Vagina (tissue), 2 donors: Measurements from ENCODE around the gene HYAL2. TPM values are rescaled to one million over a fixed set of nuclear protein-coding genes. Genes with fewer than 3 reads are reported as not detected.

ENCODE experiments used
- DNase-seq, 2 donors: peaks; one replicate each; pipeline ENCODE4 v3.0.0-alpha.2; 2017; ENCODE audit errors: extremely low spot score in 2 of 2
- H3K27ac ChIP-seq: fragments of 200-600 bp; sonication (generic); one replicate; pipeline ENCODE4 v1.5.1; 2019
- H3K27me3 ChIP-seq: fragments of 200-600 bp; sonication (generic); one replicate; pipeline ENCODE4 v1.5.1; 2019
- H3K36me3 ChIP-seq, 2 donors: fragments of 200-600 bp; sonication (generic); one replicate each; pipeline ENCODE4 v1.5.1; 2017 to 2019
- H3K4me1 ChIP-seq: fragments of 200-600 bp; sonication (generic); one replicate; pipeline ENCODE4 v1.5.1; 2019
- H3K4me3 ChIP-seq, 2 donors: fragments of 200-600 bp; sonication (generic); 1 replicate in 1 of 2; 2 replicates in 1 of 2; pipeline ENCODE4 v1.5.1; 2016 to 2019
- H3K9me3 ChIP-seq: fragments of 200-600 bp; sonication (generic); one replicate; pipeline ENCODE4 v1.5.1; 2019
- POLR2A ChIP-seq, 2 donors: fragments of 450-650 bp; IDR thresholded peaks; one replicate each; pipeline ENCODE4 v1.6.1; 2017; ENCODE audit warnings: antibody characterized with exemption in 2 of 2, mild to moderate bottlenecking in 2 of 2, moderate library complexity in 2 of 2
- POLR2AphosphoS5 ChIP-seq, 2 donors: sonication (generic); formaldehyde crosslinking; IDR thresholded peaks; one replicate each; pipeline ENCODE4 v1.9.0; 2017; ENCODE audit warnings: antibody characterized with exemption in 2 of 2, mild to moderate bottlenecking in 2 of 2, low read depth in 1 of 2; ENCODE audit not compliant: insufficient read depth in 1 of 2
- intact Hi-C: fragments of 100-400 bp; cut with DNase I; formaldehyde crosslinking; loops from one replicate; pipeline ENCODE4 v1.15.1; 2023
- total RNA-seq: library from RNA; depleted of rRNA; stranded (reverse); fragments of >200 nt; gene quantifications from one replicate; pipeline ENCODE4 v1.2.3, GENCODE V29; 2016
- TF ChIP-seq, protein P1 (sequence below), 3 experiments: fragments of 450-650 bp in 2 of 3; fragments of 200-600 bp in 1 of 3; sonication (generic) in 1 of 3; IDR thresholded peaks; one replicate each; pipeline ENCODE4 v1.5.1; 2017 to 2019; ENCODE audit warnings: antibody characterized with exemption in 3 of 3, mild to moderate bottlenecking in 2 of 3, moderate library complexity in 2 of 3

HYAL2 gene
- total RNA-seq, 1 donor from 2014 or later, result 173 TPM

DNA sequence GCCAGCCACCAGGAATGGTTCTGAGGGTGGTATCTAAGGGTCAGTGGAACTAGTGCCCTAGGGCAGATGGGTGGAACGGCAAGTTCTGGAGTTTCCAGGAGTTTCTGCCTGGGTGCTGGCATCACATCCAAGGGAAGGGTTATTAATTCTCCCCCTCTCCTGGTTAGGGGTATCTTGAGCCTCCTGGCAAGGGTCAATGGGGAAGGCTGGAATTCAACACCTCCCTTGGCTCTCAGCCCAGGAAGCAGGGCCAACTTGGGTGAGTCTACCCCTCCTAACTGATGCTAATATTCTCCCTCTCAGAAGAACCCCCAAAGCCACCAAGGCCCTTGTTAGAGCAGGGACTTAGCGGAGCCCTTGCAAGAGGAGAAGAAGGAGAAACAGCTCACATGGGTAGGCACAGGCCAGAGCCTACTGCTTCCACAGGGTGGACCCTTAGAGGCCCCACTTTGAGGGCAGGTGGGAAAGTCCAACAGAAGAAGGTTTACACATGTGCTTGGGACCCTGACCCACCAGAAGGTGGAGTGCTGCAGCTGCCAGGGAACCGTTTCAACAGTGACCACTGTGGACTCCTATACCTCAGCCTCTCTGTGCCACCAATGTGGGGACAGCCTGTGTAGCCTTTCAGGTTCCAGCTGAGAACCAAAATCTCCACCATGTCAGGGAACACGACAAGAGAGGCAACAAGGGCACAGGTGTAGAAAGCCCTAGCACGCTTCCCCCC, 33.4 kb upstream of the HYAL2 start:
- Histone ChIP-seq H3K27ac (no peak overlapping the region), H3K4me1 (peaks cover 58% of the 10 kb centered on the region), H3K27me3 (no peaks in the 10 kb centered on the region), H3K4me3 (peak overlapping the region; percentile 69 to 72), H3K9me3 (no peaks in the 10 kb centered on the region), H3K36me3 (peaks cover 0 to 23% of the 10 kb centered on the region in 2 donors)
- intact Hi-C loops, result loop anchor here (5.0 kb wide), 1 partner anchor 191 kb away; no protein-coding TSS in a partner anchor
- DNase-seq, result no peak
- TF ChIP-seq POLR2A (IDR thresholded peaks at IDR 0.05), result no peak
- TF ChIP-seq, protein P1, sequence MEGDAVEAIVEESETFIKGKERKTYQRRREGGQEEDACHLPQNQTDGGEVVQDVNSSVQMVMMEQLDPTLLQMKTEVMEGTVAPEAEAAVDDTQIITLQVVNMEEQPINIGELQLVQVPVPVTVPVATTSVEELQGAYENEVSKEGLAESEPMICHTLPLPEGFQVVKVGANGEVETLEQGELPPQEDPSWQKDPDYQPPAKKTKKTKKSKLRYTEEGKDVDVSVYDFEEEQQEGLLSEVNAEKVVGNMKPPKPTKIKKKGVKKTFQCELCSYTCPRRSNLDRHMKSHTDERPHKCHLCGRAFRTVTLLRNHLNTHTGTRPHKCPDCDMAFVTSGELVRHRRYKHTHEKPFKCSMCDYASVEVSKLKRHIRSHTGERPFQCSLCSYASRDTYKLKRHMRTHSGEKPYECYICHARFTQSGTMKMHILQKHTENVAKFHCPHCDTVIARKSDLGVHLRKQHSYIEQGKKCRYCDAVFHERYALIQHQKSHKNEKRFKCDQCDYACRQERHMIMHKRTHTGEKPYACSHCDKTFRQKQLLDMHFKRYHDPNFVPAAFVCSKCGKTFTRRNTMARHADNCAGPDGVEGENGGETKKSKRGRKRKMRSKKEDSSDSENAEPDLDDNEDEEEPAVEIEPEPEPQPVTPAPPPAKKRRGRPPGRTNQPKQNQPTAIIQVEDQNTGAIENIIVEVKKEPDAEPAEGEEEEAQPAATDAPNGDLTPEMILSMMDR (IDR thresholded peaks at IDR 0.05), result no peak
- TF ChIP-seq POLR2AphosphoS5 (IDR thresholded peaks at IDR 0.05; ENCODE audit: insufficient read depth in 1 of 2, low read depth in 1 of 2), result no peak

DNA sequence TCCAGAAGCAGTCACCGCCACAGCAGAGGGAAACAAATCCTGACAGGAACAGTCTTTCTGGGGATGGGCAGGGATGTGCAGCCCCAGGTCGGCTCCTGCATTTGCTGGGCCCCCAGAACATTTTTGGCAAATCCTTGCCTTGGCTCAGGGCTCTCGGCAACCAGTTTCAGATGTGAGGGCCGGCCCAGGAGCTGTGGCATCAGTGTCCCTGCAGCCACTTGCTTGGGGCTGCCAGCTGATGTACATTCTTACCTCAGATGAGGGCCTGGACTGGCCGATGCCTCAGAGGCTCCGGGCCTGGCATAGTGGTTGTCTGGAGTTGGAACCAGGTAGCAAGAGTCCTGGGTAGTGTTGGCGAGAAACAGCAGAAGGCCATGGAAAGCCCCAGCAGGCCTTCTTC, 32.3 kb upstream of the HYAL2 start:
- TF ChIP-seq POLR2A (IDR thresholded peaks at IDR 0.05) (no peak), POLR2AphosphoS5 (IDR thresholded peaks at IDR 0.05; ENCODE audit: insufficient read depth in 1 of 2, low read depth in 1 of 2) (no peak)
- TF ChIP-seq, protein P1 (IDR thresholded peaks at IDR 0.05), result no peak
- H3K9me3 ChIP-seq, result no peaks in the 10 kb centered on the region
- intact Hi-C loops, result loop anchor here (5.0 kb wide), 1 partner anchor 192 kb away; no protein-coding TSS in a partner anchor
- DNase-seq, result no peak
- H3K36me3 ChIP-seq, result peaks cover 0 to 23% of the 10 kb centered on the region in 2 donors
- H3K27ac ChIP-seq, result no peak overlapping the region
- H3K4me3 ChIP-seq, result no peak overlapping the region
- H3K27me3 ChIP-seq, result no peaks in the 10 kb centered on the region
- H3K4me1 ChIP-seq, result peaks cover 61% of the 10 kb centered on the region

DNA sequence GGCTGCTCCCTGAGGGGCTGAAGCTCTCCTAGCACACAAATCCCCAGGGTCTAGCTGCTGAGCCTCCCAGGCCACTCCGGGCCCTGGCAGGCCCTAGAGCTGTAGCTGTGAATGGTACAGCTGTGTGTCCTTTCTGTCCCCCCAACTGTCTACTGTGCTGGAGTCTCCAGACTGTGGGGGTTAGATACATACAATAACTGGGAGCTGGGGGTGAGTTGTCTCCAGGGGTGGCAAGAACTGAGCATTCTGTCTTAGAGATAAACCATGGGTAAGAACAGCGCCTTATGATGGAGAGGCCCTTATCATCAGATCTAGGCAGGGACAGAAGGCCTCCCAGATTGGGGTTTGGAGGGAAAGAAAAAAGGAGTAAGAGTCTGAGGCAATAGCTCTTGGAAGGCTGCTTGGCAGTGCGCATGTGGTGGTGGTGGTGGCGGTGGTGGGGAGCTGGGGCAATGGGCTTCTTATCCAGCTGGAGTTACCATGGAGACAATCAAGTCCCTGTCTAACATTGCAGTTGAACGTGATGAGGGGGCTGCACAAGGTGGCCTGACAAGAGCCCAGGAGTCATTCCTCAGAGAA, 31.7 kb upstream of the HYAL2 start:
- no peak for DNase-seq
- TF ChIP-seq, protein P1 (IDR thresholded peaks at IDR 0.05), result no peak
- TF ChIP-seq POLR2A (IDR thresholded peaks at IDR 0.05) (no peak), POLR2AphosphoS5 (IDR thresholded peaks at IDR 0.05; ENCODE audit: insufficient read depth in 1 of 2, low read depth in 1 of 2) (no peak)
- Histone ChIP-seq H3K4me3 (no peak overlapping the region), H3K9me3 (no peaks in the 10 kb centered on the region), H3K4me1 (peaks cover 65% of the 10 kb centered on the region), H3K36me3 (peaks cover 0 to 23% of the 10 kb centered on the region in 2 donors), H3K27ac (no peak overlapping the region), H3K27me3 (no peaks in the 10 kb centered on the region)
- intact Hi-C loops, result no loop called here

DNA sequence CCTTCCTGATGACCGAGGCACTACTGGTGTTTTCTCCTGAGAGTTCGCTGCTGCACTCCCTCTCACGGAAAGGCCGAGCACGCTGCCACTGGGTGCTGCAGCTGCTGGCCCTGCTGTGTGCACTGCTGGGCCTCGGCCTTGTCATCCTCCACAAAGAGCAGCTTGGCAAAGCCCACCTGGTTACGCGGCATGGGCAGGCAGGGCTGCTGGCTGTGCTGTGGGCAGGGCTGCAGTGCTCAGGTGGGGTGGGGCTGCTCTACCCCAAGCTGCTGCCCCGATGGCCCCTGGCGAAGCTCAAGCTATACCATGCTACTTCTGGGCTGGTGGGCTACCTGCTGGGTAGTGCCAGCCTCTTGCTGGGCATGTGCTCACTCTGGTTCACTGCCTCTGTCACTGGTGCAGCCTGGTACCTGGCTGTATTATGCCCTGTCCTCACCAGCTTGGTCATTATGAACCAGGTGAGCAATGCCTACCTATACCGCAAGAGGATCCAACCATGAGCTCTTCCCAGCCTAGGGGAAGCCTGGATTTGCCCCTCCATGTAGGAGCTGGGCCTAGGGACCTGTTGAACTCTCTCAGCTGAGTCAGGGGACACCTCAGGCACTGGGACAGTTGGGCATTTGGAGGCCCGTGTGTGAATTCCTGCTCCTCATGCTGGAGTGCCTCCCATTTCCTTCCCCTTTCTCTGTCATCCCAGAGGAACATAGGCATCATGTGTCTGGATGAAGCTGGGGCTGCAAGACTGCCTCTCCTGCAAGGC, 30.9 kb upstream of the HYAL2 start:
- H3K4me3 ChIP-seq, result no peak overlapping the region
- H3K27ac ChIP-seq, result no peak overlapping the region
- no peaks in the 10 kb centered on the region for H3K27me3 ChIP-seq
- no peaks in the 10 kb centered on the region for H3K9me3 ChIP-seq
- peaks cover 64% of the 10 kb centered on the region for H3K4me1 ChIP-seq
- TF ChIP-seq, protein P1 (IDR thresholded peaks at IDR 0.05), result no peak
- TF ChIP-seq POLR2A (IDR thresholded peaks at IDR 0.05), result no peak
- no peak for TF ChIP-seq POLR2AphosphoS5 (IDR thresholded peaks at IDR 0.05; ENCODE audit: insufficient read depth in 1 of 2, low read depth in 1 of 2)
- DNase-seq, result no peak
- intact Hi-C loops, result no loop called here
- peaks cover 0 to 26% of the 10 kb centered on the region in 2 donors for H3K36me3 ChIP-seq
